GM19438 (cell line): ENCODE measurements around the gene RAB3GAP1.

ENCODE experiments used
- ATAC-seq: cut with Tn5 transposase; IDR thresholded peaks from one replicate; pipeline ENCODE4 v1.9.1; 2021; ENCODE audit warnings: low read depth; ENCODE audit not compliant: unreplicated experiment

RAB3GAP1 gene

GRCh38 chr2:135162377-135162776 is 110.3 kb downstream of the RAB3GAP1 start:
- ATAC-seq = no peak

- no peak for ATAC-seq
Observed at GRCh38 chr2:135162786-135163185, 110.7 kb downstream of the RAB3GAP1 start.

GRCh38 chr2:135163306-135163705 is 111.2 kb downstream of the RAB3GAP1 start:
- ATAC-seq = no peak

- ATAC-seq = no peak
Observed at GRCh38 chr2:135163901-135164300, 111.8 kb downstream of the RAB3GAP1 start.

- no peak for ATAC-seq
Observed at GRCh38 chr2:135164431-135164830, 112.3 kb downstream of the RAB3GAP1 start.

- ATAC-seq = no peak
Observed at GRCh38 chr2:135167273-135167672, 115.2 kb downstream of the RAB3GAP1 start.

- no peak for ATAC-seq
Observed at GRCh38 chr2:135168204-135168856, 116.2 kb downstream of the RAB3GAP1 start.

GRCh38 chr2:135169900-135170753 is 118.0 kb downstream of the RAB3GAP1 start:
- no peak for ATAC-seq

- no peak for ATAC-seq
Observed at GRCh38 chr2:135174049-135174809, 122.1 kb downstream of the RAB3GAP1 start.

GRCh38 chr2:135174810-135175093 is 122.7 kb downstream of the RAB3GAP1 start:
- no peak for ATAC-seq

GRCh38 chr2:135175177-135175576 is 123.1 kb downstream of the RAB3GAP1 start:
- no peak for ATAC-seq

GRCh38 chr2:135179689-135180088 is 127.6 kb downstream of the RAB3GAP1 start:
- no peak for ATAC-seq

GRCh38 chr2:135182190-135182589 is 130.1 kb downstream of the RAB3GAP1 start:
- no peak for ATAC-seq

GRCh38 chr2:135182601-135183000 is 130.5 kb downstream of the RAB3GAP1 start:
- no peak for ATAC-seq

- ATAC-seq = no peak
Observed at GRCh38 chr2:135183822-135184221, 131.7 kb downstream of the RAB3GAP1 start.

- ATAC-seq = no peak
Observed at GRCh38 chr2:135186054-135186453, 134.0 kb downstream of the RAB3GAP1 start.

- ATAC-seq = no peak
Observed at GRCh38 chr2:135187270-135187669, 135.2 kb downstream of the RAB3GAP1 start.

- no peak for ATAC-seq
Observed at GRCh38 chr2:135189148-135189547, 137.1 kb downstream of the RAB3GAP1 start.

- no peak for ATAC-seq
Observed at GRCh38 chr2:135190799-135191198, 138.7 kb downstream of the RAB3GAP1 start.

- no peak for ATAC-seq
Observed at GRCh38 chr2:135198481-135198880, 146.4 kb downstream of the RAB3GAP1 start.

- ATAC-seq = no peak
Observed at GRCh38 chr2:135202751-135203150, 150.7 kb downstream of the RAB3GAP1 start.
